ENCODE measurements around the gene USHBP1.

Gene USHBP1

GRCh38 chr19:17262557-17262956 is 2.0 kb downstream of the USHBP1 start:
- no peak for DNase-seq

GRCh38 chr19:17260842-17261325 is 3.7 kb downstream of the USHBP1 start:
- peak; percentile 82 to 88 (median 85) for DNase-seq

GRCh38 chr19:17259934-17260333 is 4.6 kb downstream of the USHBP1 start:
- no peak for DNase-seq

GRCh38 chr19:17259118-17259780 is 5.3 kb downstream of the USHBP1 start:
- no peak for DNase-seq

- no peak for DNase-seq
Observed at GRCh38 chr19:17256130-17256529, 8.4 kb downstream of the USHBP1 start.

GRCh38 chr19:17255150-17255621 is 9.4 kb downstream of the USHBP1 start:
- DNase-seq, result no peak

GRCh38 chr19:17254636-17255035 is 9.9 kb downstream of the USHBP1 start:
- no peak for DNase-seq

GRCh38 chr19:17249887-17250548 is 14.5 kb downstream of the USHBP1 start:
- DNase-seq, result no peak

- no peak for DNase-seq
Observed at GRCh38 chr19:17248011-17248776, 16.4 kb downstream of the USHBP1 start.

- no peak for DNase-seq
Observed at GRCh38 chr19:17246681-17247425, 17.7 kb downstream of the USHBP1 start.

GRCh38 chr19:17245535-17245984 is 19.0 kb downstream of the USHBP1 start, which contains the start of gene NR2F6:
NR2F6 (minus strand) TSS chr19:17245919; CDS start chr19:17245220, 699 bp downstream.
- no peak for DNase-seq

- no peak for DNase-seq
Observed at GRCh38 chr19:17244618-17245534, 19.7 kb downstream of the USHBP1 start.

GRCh38 chr19:17243830-17244617 is 20.5 kb downstream of the USHBP1 start:
- no peak for DNase-seq

GRCh38 chr19:17243211-17243829 is 21.2 kb downstream of the USHBP1 start:
- no peak for DNase-seq

GRCh38 chr19:17242431-17243208 is 21.9 kb downstream of the USHBP1 start:
- DNase-seq, result no peak

GRCh38 chr19:17240826-17241399 is 23.6 kb downstream of the USHBP1 start:
- DNase-seq, result no peak

- DNase-seq, result no peak
Observed at GRCh38 chr19:17240062-17240752, 24.3 kb downstream of the USHBP1 start.

All from activated CD4-positive, CD25-positive, alpha-beta regulatory T cell (primary cell).